Measurements from ENCODE around the gene DNAJB2.

The DNAJB2 gene

GRCh38 chr2:219279151-219279915, at the start of gene DNAJB2:
TSS of gene DNAJB2 (plus strand) at chr2:219279366. CDS start at chr2:219279834, 468 bp downstream.
- Histone ChIP-seq H3K4me3 (peak within 1 kb of the TSS; percentile 83), H3K36me3 (ENCODE audit: insufficient read depth, low read length) (peaks cover 4% of the 10 kb centered on the region; the same call in 1 of the 2 replicates), H3K9me3 (ENCODE audit: low read depth, low read length) (no peaks in the 10 kb centered on the region), H3K9ac (ENCODE audit: insufficient read length) (peak within 1 kb of the TSS; percentile 73), H3K27ac (peak within 1 kb of the TSS; percentile 89)
- peak; percentile 79 for DNase-seq (ENCODE audit: low read depth, low spot score)
- TF ChIP-seq EZH2 (IDR thresholded peaks at IDR 0.05) (no peak), FOXP2 (optimal IDR thresholded peaks at IDR 0.05; ENCODE audit: control extremely low read depth, extremely low read length, insufficient read depth) (peak; percentile 91)

GRCh38 chr2:219230059-219230540, 49.1 kb upstream of the DNAJB2 start:
- H3K36me3 ChIP-seq (ENCODE audit: insufficient read depth, low read length) = peaks cover 42% of the 10 kb centered on the region
- H3K9me3 ChIP-seq (ENCODE audit: low read depth, low read length) = no peaks in the 10 kb centered on the region
- H3K9ac ChIP-seq (ENCODE audit: insufficient read length) = peak overlapping the region; percentile 85
- TF ChIP-seq POLR2AphosphoS5 (IDR thresholded peaks at IDR 0.05; ENCODE audit: borderline replicate concordance, low read depth, low read length) (no peak), FOXP2 (optimal IDR thresholded peaks at IDR 0.05; ENCODE audit: control extremely low read depth, extremely low read length, insufficient read depth) (no peak), EZH2 (IDR thresholded peaks at IDR 0.05) (no peak)
- no peak for DNase-seq (ENCODE audit: low read depth, low spot score)
- H3K4me3 ChIP-seq = peak overlapping the region; percentile 92
- H3K27ac ChIP-seq = peak overlapping the region; percentile 55; the same call in 1 of the 2 replicates

GRCh38 chr2:219234331-219234730, 44.8 kb upstream of the DNAJB2 start:
- DNase-seq (ENCODE audit: low read depth, low spot score) = no peak
- no peak overlapping the region for H3K9ac ChIP-seq (ENCODE audit: insufficient read length)
- H3K9me3 ChIP-seq (ENCODE audit: low read depth, low read length) = no peaks in the 10 kb centered on the region
- H3K36me3 ChIP-seq (ENCODE audit: insufficient read depth, low read length) = peaks cover 49% of the 10 kb centered on the region
- TF ChIP-seq FOXP2 (optimal IDR thresholded peaks at IDR 0.05; ENCODE audit: control extremely low read depth, extremely low read length, insufficient read depth) = no peak
- TF ChIP-seq POLR2AphosphoS5 (IDR thresholded peaks at IDR 0.05; ENCODE audit: borderline replicate concordance, low read depth, low read length) = no peak
- no peak for TF ChIP-seq EZH2 (IDR thresholded peaks at IDR 0.05)
- no peak overlapping the region for H3K4me3 ChIP-seq
- H3K27ac ChIP-seq = no peak overlapping the region

- no peak for TF ChIP-seq EZH2 (IDR thresholded peaks at IDR 0.05)
- no peak for TF ChIP-seq FOXP2 (optimal IDR thresholded peaks at IDR 0.05; ENCODE audit: control extremely low read depth, extremely low read length, insufficient read depth)
- TF ChIP-seq POLR2AphosphoS5 (IDR thresholded peaks at IDR 0.05; ENCODE audit: borderline replicate concordance, low read depth, low read length) = no peak
- no peaks in the 10 kb centered on the region for H3K9me3 ChIP-seq (ENCODE audit: low read depth, low read length)
- H3K4me3 ChIP-seq = no peak overlapping the region
- no peaks in the 10 kb centered on the region; the same call in 1 of the 2 replicates for H3K36me3 ChIP-seq (ENCODE audit: insufficient read depth, low read length)
- H3K27ac ChIP-seq = no peak overlapping the region
- H3K9ac ChIP-seq (ENCODE audit: insufficient read length) = no peak overlapping the region
- no peak for DNase-seq (ENCODE audit: low read depth, low spot score)
These were observed 35.8 kb upstream of the DNAJB2 start for GRCh38 chr2:219243291-219243761.

GRCh38 chr2:219244789-219245147, 34.4 kb upstream of the DNAJB2 start:
- H3K36me3 ChIP-seq (ENCODE audit: insufficient read depth, low read length) = no peaks in the 10 kb centered on the region; the same call in 1 of the 2 replicates
- no peaks in the 10 kb centered on the region for H3K9me3 ChIP-seq (ENCODE audit: low read depth, low read length)
- H3K27ac ChIP-seq = no peak overlapping the region
- DNase-seq (ENCODE audit: low read depth, low spot score) = no peak
- TF ChIP-seq FOXP2 (optimal IDR thresholded peaks at IDR 0.05; ENCODE audit: control extremely low read depth, extremely low read length, insufficient read depth) = no peak
- TF ChIP-seq POLR2AphosphoS5 (IDR thresholded peaks at IDR 0.05; ENCODE audit: borderline replicate concordance, low read depth, low read length) = no peak
- TF ChIP-seq EZH2 (IDR thresholded peaks at IDR 0.05) = no peak
- peak overlapping the region; percentile 87 for H3K9ac ChIP-seq (ENCODE audit: insufficient read length)
- peak overlapping the region; percentile 99 for H3K4me3 ChIP-seq

- Histone ChIP-seq H3K9ac (ENCODE audit: insufficient read length) (peak within 1 kb of the TSS; percentile 87), H3K36me3 (ENCODE audit: insufficient read depth, low read length) (no peaks in the 10 kb centered on the region; the same call in 1 of the 2 replicates), H3K9me3 (ENCODE audit: low read depth, low read length) (no peaks in the 10 kb centered on the region), H3K27ac (no peak within 1 kb of the TSS), H3K4me3 (peak within 1 kb of the TSS; percentile 99)
- no peak for TF ChIP-seq EZH2 (IDR thresholded peaks at IDR 0.05)
- TF ChIP-seq FOXP2 (optimal IDR thresholded peaks at IDR 0.05; ENCODE audit: control extremely low read depth, extremely low read length, insufficient read depth) = peak; percentile 9
- TF ChIP-seq POLR2AphosphoS5 (IDR thresholded peaks at IDR 0.05; ENCODE audit: borderline replicate concordance, low read depth, low read length) = peak; percentile 90
- DNase-seq (ENCODE audit: low read depth, low spot score) = no peak
These were observed 33.8 kb upstream of the DNAJB2 start, which contains the start of the genes GLB1L and STK16 for GRCh38 chr2:219245148-219245898. TSS of gene GLB1L (minus strand) at chr2:219245444. CDS start at chr2:219243573, 1,871 bp downstream. TSS of gene STK16 (plus strand) at chr2:219245479. CDS start at chr2:219246000, 521 bp downstream.

- TF ChIP-seq POLR2AphosphoS5 (IDR thresholded peaks at IDR 0.05; ENCODE audit: borderline replicate concordance, low read depth, low read length) (no peak), FOXP2 (optimal IDR thresholded peaks at IDR 0.05; ENCODE audit: control extremely low read depth, extremely low read length, insufficient read depth) (no peak), EZH2 (IDR thresholded peaks at IDR 0.05) (no peak)
- H3K9me3 ChIP-seq (ENCODE audit: low read depth, low read length) = no peaks in the 10 kb centered on the region
- no peak for DNase-seq (ENCODE audit: low read depth, low spot score)
- H3K36me3 ChIP-seq (ENCODE audit: insufficient read depth, low read length) = no peaks in the 10 kb centered on the region; the same call in 1 of the 2 replicates
- H3K27ac ChIP-seq = no peak overlapping the region
- H3K9ac ChIP-seq (ENCODE audit: insufficient read length) = peak overlapping the region; percentile 87
- peak overlapping the region; percentile 99 for H3K4me3 ChIP-seq
These were observed 33.3 kb upstream of the DNAJB2 start for GRCh38 chr2:219245899-219246230.

- H3K36me3 ChIP-seq (ENCODE audit: insufficient read depth, low read length) = no peaks in the 10 kb centered on the region; the same call in 1 of the 2 replicates
- no peaks in the 10 kb centered on the region for H3K9me3 ChIP-seq (ENCODE audit: low read depth, low read length)
- H3K4me3 ChIP-seq = no peak overlapping the region
- DNase-seq (ENCODE audit: low read depth, low spot score) = no peak
- no peak overlapping the region for H3K9ac ChIP-seq (ENCODE audit: insufficient read length)
- TF ChIP-seq POLR2AphosphoS5 (IDR thresholded peaks at IDR 0.05; ENCODE audit: borderline replicate concordance, low read depth, low read length) = no peak
- no peak for TF ChIP-seq EZH2 (IDR thresholded peaks at IDR 0.05)
- TF ChIP-seq FOXP2 (optimal IDR thresholded peaks at IDR 0.05; ENCODE audit: control extremely low read depth, extremely low read length, insufficient read depth) = no peak
- H3K27ac ChIP-seq = no peak overlapping the region
These were observed 32.6 kb upstream of the DNAJB2 start for GRCh38 chr2:219246559-219246958.
